ENCODE data around the gene MINDY1. TPM values are rescaled to one million over a fixed set of nuclear protein-coding genes. Genes with fewer than 3 reads are reported as not detected.

MINDY1 gene
- total and polyA plus RNA-seq, 9 of the 15 experiments (the other 6 are each of a cell fraction or from before 2014, with no cell fraction given), result 0.49 to 11.0 (median 6.0) TPM

DNA sequence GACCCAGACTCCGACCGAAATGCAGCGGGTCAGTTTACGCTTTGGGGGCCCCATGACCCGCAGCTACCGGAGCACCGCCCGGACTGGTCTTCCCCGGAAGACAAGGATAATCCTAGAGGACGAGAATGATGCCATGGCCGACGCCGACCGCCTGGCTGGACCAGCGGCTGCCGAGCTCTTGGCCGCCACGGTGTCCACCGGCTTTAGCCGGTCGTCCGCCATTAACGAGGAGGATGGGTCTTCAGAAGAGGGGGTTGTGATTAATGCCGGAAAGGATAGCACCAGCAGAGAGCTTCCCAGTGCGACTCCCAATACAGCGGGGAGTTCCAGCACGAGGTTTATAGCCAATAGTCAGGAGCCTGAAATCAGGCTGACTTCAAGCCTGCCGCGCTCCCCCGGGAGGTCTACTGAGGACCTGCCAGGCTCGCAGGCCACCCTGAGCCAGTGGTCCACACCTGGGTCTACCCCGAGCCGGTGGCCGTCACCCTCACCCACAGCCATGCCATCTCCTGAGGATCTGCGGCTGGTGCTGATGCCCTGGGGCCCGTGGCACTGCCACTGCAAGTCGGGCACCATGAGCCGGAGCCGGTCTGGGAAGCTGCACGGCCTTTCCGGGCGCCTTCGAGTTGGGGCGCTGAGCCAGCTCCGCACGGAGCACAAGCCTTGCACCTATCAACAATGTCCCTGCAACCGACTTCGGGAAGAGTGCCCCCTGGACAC is 41.4 kb upstream of the MINDY1 start:
- H3K9me1 ChIP-seq (ENCODE audit: control insufficient read depth, insufficient read depth, low read length), result no peaks in the 10 kb centered on the region
- peak overlapping the region; percentile 39 for H3K4me3 ChIP-seq
- POLR2A ChIA-PET, result interaction anchor here (1.0 to 3.6 kb wide), 6 partner anchors 8 to 206 kb away, joined by 3 to 36 read pairs (median 6); partner anchors contain the start of genes BNIPL, CDC42SE1, MLLT11 and PSMD4
- H3K27ac ChIP-seq (ENCODE audit: extremely low read depth, low read depth, low read length), result peak overlapping the region; percentile 52
- H2AFZ ChIP-seq (ENCODE audit: low read depth, low read length), result peak overlapping the region; percentile 68
- intact Hi-C loops (cut with micrococcal nuclease), result no loop called here
- H3K4me2 ChIP-seq (ENCODE audit: insufficient read depth, low read length), result peak overlapping the region; percentile 64
- CTCF ChIA-PET (ENCODE audit: low intra/inter-chr PET ratio), result no interaction called here
- in situ Hi-C loops (cut with MboI), result no loop called here
- H4K20me1 ChIP-seq (replicated peaks; ENCODE audit: control insufficient read depth, insufficient read depth, low read length), result no peaks in the 10 kb centered on the region
- H3K36me3 ChIP-seq (ENCODE audit: control insufficient read depth, insufficient read depth, low read length), result peaks cover 33% of the 10 kb centered on the region
- no peak for FAIRE-seq
- WGBS (ENCODE audit: insufficient coverage, low coverage, missing lambda C conversion rate), result 67% methylated on average over 40 of the region's 48 CpGs
- peak; percentile 74 for ATAC-seq
- peak overlapping the region; percentile 54 to 90; a peak in 3 of 4 replicates for H3K9ac ChIP-seq (ENCODE audit: insufficient read depth in 1 of 2, low read depth in 2 of 2, low read length in 2 of 2)
- no peaks in the 10 kb centered on the region for H3K27me3 ChIP-seq (ENCODE audit: control insufficient read depth in 2 of 2, insufficient read depth in 2 of 2, low read length in 2 of 2)
- peak in 2 of 4 experiments; percentile 45 to 67 for DNase-seq (ENCODE audit: extremely low read depth in 1 of 4, low spot score in 3 of 4)
- TSS peak; percentile 84 for BruUV-seq (replicated peaks)
- H3K4me1 ChIP-seq (replicated peaks in 1 of 2; ENCODE audit: control insufficient read depth in 2 of 2, insufficient read depth in 2 of 2, low read length in 2 of 2), result peaks cover 18 to 22% of the 10 kb centered on the region in 2 experiments; a peak in 4 of 5 replicates
- no peaks in the 10 kb centered on the region for H3K9me3 ChIP-seq (replicated peaks; ENCODE audit: control insufficient read depth, insufficient read depth, low read depth, low read length)
- peaks cover 17% of the 10 kb centered on the region for H3K79me2 ChIP-seq (ENCODE audit: control insufficient read depth, insufficient read depth, low read length)
- TF ChIP-seq, protein P1, sequence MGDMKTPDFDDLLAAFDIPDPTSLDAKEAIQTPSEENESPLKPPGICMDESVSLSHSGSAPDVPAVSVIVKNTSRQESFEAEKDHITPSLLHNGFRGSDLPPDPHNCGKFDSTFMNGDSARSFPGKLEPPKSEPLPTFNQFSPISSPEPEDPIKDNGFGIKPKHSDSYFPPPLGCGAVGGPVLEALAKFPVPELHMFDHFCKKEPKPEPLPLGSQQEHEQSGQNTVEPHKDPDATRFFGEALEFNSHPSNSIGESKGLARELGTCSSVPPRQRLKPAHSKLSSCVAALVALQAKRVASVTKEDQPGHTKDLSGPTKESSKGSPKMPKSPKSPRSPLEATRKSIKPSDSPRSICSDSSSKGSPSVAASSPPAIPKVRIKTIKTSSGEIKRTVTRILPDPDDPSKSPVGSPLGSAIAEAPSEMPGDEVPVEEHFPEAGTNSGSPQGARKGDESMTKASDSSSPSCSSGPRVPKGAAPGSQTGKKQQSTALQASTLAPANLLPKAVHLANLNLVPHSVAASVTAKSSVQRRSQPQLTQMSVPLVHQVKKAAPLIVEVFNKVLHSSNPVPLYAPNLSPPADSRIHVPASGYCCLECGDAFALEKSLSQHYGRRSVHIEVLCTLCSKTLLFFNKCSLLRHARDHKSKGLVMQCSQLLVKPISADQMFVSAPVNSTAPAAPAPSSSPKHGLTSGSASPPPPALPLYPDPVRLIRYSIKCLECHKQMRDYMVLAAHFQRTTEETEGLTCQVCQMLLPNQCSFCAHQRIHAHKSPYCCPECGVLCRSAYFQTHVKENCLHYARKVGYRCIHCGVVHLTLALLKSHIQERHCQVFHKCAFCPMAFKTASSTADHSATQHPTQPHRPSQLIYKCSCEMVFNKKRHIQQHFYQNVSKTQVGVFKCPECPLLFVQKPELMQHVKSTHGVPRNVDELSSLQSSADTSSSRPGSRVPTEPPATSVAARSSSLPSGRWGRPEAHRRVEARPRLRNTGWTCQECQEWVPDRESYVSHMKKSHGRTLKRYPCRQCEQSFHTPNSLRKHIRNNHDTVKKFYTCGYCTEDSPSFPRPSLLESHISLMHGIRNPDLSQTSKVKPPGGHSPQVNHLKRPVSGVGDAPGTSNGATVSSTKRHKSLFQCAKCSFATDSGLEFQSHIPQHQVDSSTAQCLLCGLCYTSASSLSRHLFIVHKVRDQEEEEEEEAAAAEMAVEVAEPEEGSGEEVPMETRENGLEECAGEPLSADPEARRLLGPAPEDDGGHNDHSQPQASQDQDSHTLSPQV (IDR thresholded peaks at IDR 0.05), result peak; percentile 37; the same call in 1 of the 2 replicates
- TF ChIP-seq YY1 (IDR thresholded peaks at IDR 0.05; ENCODE audit: borderline replicate concordance in 1 of 3, control insufficient read depth in 1 of 3, extremely low read depth in 1 of 3, insufficient read depth in 3 of 3, insufficient read length in 1 of 3, insufficient replicate concordance in 2 of 3, low read depth in 1 of 3, low read length in 2 of 3) (peak in 1 of 3 experiments; percentile 46), JUN (IDR thresholded peaks at IDR 0.05; ENCODE audit: borderline replicate concordance, low read depth, low read length) (no peak), JUN (CRISPR knock-in tag; IDR thresholded peaks at IDR 0.05; ENCODE audit: borderline replicate concordance) (no peak), HNRNPL (IDR thresholded peaks at IDR 0.05; ENCODE audit: low read depth, low read length) (0 out of 2 replicates have a peak, but pooled peaks have one; percentile 63), ZFX (CRISPR knock-in tag; IDR thresholded peaks at IDR 0.05) (peak; percentile 62), POLR2A (conservative IDR thresholded peaks at IDR 0.05) (peak; percentile 17; the same call in 1 of the 2 replicates), FIP1L1 (IDR thresholded peaks at IDR 0.05; ENCODE audit: low read depth, low read length, poor library complexity, severe bottlenecking) (no peak), SAP30 (IDR thresholded peaks at IDR 0.05; ENCODE audit: borderline replicate concordance, insufficient read depth, low read depth, low read length, poor library complexity, severe bottlenecking) (peak; percentile 57), FOXP1 (CRISPR knock-in tag; IDR thresholded peaks at IDR 0.05) (peak; percentile 27; the same call in 1 of the 2 replicates), ZNF695 (CRISPR knock-in tag; IDR thresholded peaks at IDR 0.05) (no peak)
- TF ChIP-seq, protein P2, sequence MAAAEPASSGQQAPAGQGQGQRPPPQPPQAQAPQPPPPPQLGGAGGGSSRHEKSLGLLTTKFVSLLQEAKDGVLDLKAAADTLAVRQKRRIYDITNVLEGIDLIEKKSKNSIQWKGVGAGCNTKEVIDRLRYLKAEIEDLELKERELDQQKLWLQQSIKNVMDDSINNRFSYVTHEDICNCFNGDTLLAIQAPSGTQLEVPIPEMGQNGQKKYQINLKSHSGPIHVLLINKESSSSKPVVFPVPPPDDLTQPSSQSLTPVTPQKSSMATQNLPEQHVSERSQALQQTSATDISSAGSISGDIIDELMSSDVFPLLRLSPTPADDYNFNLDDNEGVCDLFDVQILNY (CRISPR knock-in tag; IDR thresholded peaks at IDR 0.05), result peak; percentile 60; the same call in 1 of the 2 replicates
- TF ChIP-seq, protein P3, sequence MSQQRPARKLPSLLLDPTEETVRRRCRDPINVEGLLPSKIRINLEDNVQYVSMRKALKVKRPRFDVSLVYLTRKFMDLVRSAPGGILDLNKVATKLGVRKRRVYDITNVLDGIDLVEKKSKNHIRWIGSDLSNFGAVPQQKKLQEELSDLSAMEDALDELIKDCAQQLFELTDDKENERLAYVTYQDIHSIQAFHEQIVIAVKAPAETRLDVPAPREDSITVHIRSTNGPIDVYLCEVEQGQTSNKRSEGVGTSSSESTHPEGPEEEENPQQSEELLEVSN (IDR thresholded peaks at IDR 0.05; ENCODE audit: borderline replicate concordance in 1 of 2, extremely low read depth in 1 of 2, insufficient read depth in 1 of 2, insufficient read length in 1 of 2, low read depth in 1 of 2, low read length in 1 of 2, poor library complexity in 1 of 2, severe bottlenecking in 1 of 2), result peak; percentile 47 to 62

Data from K562 (cell line).